NK-92 (cell line): ENCODE results near the gene OR13C8.
"Not testable (repeated sequence)": the region's sequence is repeated elsewhere in the genome, so short reads cannot be mapped to it uniquely, and the experiment has no call there.

Source experiments
- DNase-seq: peaks from one replicate; lab custom pipeline; 2025; ENCODE audit not compliant: unreplicated experiment; lab: John Stamatoyannopoulos, UW

The OR13C8 gene, protein sequence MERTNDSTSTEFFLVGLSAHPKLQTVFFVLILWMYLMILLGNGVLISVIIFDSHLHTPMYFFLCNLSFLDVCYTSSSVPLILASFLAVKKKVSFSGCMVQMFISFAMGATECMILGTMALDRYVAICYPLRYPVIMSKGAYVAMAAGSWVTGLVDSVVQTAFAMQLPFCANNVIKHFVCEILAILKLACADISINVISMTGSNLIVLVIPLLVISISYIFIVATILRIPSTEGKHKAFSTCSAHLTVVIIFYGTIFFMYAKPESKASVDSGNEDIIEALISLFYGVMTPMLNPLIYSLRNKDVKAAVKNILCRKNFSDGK

GRCh38 chr9:104568868-104569267, at the start of gene OR13C8:
Gene OR13C8 (plus strand): TSS chr9:104569168. CDS start chr9:104569168, 0 bp downstream.
- no peak for DNase-seq

DNA sequence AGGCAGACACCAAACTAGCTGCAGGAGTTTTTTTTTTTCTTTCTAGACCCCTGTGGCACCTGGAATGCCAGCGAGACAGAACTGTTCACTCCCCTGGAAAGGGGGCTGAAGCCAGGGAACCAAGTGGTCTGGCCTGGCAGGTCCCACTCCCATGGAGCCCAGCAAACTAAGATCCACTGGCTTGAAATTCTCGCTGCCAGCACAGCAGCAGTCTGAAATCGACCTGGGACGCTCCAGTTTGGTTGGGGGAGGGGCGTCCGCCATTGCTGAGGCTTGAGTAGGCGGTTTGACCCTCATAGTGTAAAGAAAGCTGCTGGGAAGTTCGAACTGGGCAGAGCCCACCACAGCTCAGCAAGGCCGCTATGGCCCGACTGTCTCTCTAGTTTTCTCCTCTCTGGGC, 48.7 kb upstream of the OR13C8 start:
- DNase-seq: not testable (repeated sequence)

DNA sequence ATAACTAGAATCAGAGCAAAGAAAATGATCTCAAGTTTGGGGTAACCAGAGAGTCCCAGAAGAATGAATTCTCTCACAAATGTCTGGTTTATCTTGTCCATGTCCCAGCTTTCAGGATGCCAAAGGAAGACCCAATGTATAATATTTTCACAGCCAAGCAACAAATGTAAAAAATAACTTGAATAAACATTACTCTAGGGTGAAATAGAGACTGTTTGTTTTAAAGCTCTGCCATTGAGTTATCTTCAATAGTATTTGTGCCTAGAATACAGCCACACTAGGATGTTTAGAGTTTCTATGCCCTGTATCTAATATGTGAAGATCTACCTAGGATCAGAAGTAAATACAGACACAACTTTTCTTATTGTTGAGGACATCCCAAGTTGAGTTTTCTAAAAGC, 41.9 kb upstream of the OR13C8 start, which contains the start of gene OR13C4:
Gene OR13C4, minus strand, starts transcription at position 101 of the 400 bp plus-strand sequence. Its CDS starts 0 bp downstream, at position 101.
- no peak for DNase-seq

DNA sequence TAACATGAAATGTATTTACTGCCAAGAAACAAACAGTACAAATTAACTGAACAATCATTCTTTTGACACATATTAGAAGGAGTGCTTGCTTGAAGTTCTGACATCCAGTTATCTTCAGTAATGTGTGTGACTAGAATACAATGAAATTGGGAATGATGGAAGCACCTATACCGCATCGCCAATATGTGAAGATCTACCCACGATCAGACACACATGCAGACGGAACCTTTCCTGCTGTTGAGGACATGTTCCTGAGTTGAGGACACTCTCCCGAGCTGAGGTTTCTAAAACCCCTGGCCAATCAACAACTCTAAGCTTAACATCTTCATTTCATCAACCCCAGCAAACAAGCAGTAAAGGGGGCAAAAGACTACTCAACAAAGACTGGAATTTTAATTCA, 32.2 kb upstream of the OR13C8 start, which contains the start of gene OR13C3:
Gene OR13C3, minus strand, starts transcription at position 101 of the 400 bp plus-strand sequence. CDS start 133 bp downstream, outside the sequence.
- DNase-seq: no peak

GRCh38 chr9:104539275-104539674, 29.7 kb upstream of the OR13C8 start:
- DNase-seq: no peak

GRCh38 chr9:104544644-104545043, 24.3 kb upstream of the OR13C8 start:
- no peak for DNase-seq

DNA sequence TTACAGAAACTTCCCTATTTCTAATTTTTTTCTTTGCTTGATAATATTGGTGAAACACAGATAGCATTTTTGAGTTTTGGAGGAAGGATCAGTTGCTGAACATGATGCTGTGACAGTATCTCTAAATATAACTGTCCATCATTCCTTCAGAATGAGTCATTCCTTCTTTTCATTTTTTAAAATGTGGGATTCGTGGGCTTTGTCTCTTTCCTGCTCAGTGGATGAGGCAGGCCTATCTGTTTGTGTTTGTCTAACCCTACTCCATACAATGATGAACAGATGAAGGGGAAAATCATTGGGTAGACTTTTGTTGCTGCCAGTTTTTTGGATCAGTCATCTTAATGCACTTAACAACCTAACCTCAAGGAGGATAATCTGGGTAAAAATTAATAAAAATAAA, 15.7 kb upstream of the OR13C8 start:
- no peak for DNase-seq

DNA sequence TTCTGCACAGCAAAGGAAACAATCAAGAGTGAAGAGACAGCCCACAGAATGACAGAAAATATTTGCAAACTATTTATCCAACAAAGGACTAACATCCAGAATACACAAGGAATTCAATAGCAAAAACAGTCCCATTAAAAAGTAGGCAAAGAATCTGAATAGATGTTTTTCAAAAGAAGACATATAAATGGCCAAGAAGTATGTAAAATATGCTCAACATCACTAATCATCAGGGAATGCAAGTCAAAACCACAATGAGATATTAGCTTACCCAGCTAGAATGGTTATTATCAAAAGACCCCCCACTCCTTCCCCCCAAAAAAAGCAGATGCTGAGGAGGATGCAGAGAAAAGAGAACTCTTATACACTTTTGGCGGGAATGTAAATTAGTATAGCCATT, 13.4 kb upstream of the OR13C8 start:
- DNase-seq: no peak

GRCh38 chr9:104556830-104557634, 11.9 kb upstream of the OR13C8 start:
- DNase-seq: no peak

GRCh38 chr9:104564358-104564757, 4.6 kb upstream of the OR13C8 start:
- no peak for DNase-seq

DNA sequence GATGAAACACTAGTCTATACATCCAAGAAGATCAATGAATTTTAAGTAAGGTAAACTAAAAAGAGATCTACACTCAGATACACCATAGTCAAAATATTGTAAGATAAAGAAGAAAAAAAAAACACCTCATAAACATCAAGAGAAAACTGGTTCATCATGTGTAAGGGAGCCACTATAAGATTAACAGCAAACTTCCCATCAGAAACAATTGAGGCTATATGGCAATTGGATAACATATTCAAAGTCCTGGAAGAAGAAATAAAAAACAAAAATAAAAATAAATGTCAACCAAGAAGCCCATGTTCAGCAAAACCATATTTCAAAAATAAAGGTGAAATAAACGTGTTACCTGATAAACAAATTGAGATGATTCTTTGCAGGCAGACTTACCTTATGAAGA, 3.6 kb downstream of the OR13C8 start:
- DNase-seq: no peak

- DNase-seq: no peak
These were observed 6.5 kb downstream of the OR13C8 start for GRCh38 chr9:104575456-104575855.

DNA sequence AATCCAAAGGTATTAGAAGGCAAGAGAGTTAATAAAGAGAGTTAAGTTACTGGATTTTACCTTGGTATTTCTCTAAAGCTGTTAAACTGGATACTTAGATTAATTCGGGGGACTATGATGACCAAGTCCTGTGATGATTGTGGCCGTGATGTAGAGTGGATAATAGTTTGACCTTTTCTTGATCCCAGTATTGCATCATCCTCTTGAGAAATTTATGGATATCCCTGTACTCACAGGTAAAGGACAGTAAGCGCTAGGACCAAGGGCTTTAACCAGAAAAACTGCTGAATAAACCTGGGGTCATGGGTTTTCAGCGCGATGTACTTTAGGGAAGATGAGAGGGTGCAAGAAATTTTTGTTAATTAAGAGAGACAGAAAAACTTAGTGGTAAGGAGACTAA, 8.3 kb downstream of the OR13C8 start:
- DNase-seq: no peak

DNA sequence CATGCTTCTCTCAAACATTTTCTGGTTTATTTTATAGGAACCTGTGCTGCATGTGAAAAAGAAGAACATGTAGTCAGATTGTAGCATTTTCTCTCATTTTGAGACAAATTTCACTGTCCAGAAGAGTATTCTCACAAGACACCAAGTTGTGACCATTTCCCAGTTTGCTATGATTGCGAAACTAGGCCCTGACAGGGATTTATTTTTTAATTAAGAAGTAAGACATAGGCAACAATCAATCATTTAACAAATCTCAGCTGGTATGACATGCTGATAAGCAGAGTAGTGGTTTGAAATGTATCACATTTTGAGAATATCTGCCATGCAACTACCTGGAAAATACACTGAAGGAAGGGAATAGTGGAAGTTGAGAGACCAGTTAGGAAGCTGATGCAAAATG, 11.6 kb downstream of the OR13C8 start:
- DNase-seq: no peak

GRCh38 chr9:104586496-104587180, 17.7 kb downstream of the OR13C8 start:
- DNase-seq: no peak

- no peak for DNase-seq
These were observed 20.7 kb downstream of the OR13C8 start for GRCh38 chr9:104589626-104590025.

GRCh38 chr9:104598749-104599148, 29.8 kb downstream of the OR13C8 start:
- not testable (repeated sequence) for DNase-seq

DNA sequence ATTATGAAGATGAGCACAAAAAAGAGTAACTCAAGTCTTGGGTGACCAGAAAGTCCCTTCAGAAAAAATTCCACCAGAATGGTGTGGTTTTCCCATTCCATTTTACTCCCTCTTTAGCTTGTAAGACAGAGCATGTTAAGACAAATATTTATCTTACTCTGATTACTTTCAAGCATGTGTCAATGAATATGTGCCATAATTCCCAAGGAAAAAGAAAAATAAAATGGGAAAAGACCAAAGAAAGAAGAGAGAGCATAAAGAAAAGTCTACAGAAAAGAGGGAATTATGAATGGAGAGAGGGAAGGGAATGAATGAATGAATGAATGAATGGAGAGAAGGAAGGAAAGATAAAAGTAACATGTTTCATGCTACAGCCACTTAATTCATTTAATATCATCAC, 30.3 kb downstream of the OR13C8 start, which contains the start of gene OR13C5:
Gene OR13C5, minus strand, starts transcription at position 101 of the 400 bp plus-strand sequence. Its CDS starts 0 bp downstream, at position 101.
- DNase-seq: not testable (repeated sequence)

DNA sequence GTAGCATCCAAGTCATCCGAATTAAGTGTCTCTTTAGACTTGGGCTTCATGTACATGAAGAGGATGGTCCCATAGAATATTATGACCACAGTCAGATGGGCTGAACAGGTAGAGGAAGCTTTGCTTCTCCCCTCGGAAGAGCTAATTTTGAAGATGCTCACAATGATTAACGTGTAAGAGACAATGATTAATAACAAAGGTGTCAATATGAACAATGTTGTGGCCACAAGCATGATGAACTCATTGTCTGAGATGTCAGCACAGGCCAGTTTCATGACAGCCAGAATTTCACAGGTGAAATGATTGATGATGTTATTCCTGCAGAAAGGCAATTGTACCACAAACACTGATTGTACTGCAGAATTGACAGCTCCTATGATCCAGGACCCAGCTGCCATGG, 35.8 kb downstream of the OR13C8 start:
- no peak for DNase-seq

GRCh38 chr9:104605527-104605926, 36.6 kb downstream of the OR13C8 start, which contains the start of gene OR13C2:
Gene OR13C2 (minus strand): TSS chr9:104605627. CDS start chr9:104605627, 0 bp downstream.
- DNase-seq: not testable (repeated sequence)

DNA sequence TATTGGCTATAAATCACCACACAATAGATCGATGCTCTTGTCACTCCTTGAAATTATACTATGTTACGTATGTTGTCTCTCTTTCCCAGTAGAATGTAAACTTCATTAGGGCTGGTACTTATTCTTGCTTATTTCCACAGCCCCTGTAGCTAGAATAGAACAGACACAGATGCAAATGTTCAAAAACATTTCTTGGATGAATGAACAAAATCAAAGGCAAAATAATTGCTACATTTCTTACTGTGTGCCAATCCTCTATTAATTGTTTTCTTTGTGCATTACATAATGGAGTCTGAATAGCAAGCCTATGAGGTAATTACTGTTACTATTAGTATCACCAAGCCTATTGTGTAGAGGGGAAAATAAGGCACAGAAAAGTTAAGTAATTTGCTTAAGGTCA, 37.2 kb downstream of the OR13C8 start:
- DNase-seq: no peak
